ENCODE data around the gene PDZD2.

PDZD2 gene

GRCh38 chr5:31894141-31894540 is 255.2 kb downstream of the PDZD2 start:
- H3K27ac ChIP-seq (replicated peaks): no peak overlapping the region
- no peak for DNase-seq (ENCODE audit: low read depth in 1 of 2, low spot score in 1 of 2)
- no peak overlapping the region for H3K4me3 ChIP-seq (replicated peaks; ENCODE audit: insufficient read depth, low read length)
- TF ChIP-seq SPI1 (IDR thresholded peaks at IDR 0.05; ENCODE audit: borderline replicate concordance, low read depth) (no peak), POLR2AphosphoS5 (IDR thresholded peaks at IDR 0.05; ENCODE audit: low read depth) (no peak), CTCF (IDR thresholded peaks at IDR 0.05; ENCODE audit: insufficient read depth, low read length) (no peak), GABPA (IDR thresholded peaks at IDR 0.05; ENCODE audit: low read depth) (no peak), REST (IDR thresholded peaks at IDR 0.05; ENCODE audit: insufficient replicate concordance, low read depth) (no peak)
- H3K27me3 ChIP-seq (ENCODE audit: insufficient read depth, poor library complexity, severe bottlenecking): no peaks in the 10 kb centered on the region

GRCh38 chr5:31895199-31895820 is 256.4 kb downstream of the PDZD2 start:
- Histone ChIP-seq H3K27me3 (ENCODE audit: insufficient read depth, poor library complexity, severe bottlenecking) (no peaks in the 10 kb centered on the region), H3K4me3 (replicated peaks; ENCODE audit: insufficient read depth, low read length) (no peak overlapping the region), H3K27ac (replicated peaks) (no peak overlapping the region)
- DNase-seq (ENCODE audit: low read depth in 1 of 2, low spot score in 1 of 2): no peak
- TF ChIP-seq REST (IDR thresholded peaks at IDR 0.05; ENCODE audit: insufficient replicate concordance, low read depth): no peak
- no peak for TF ChIP-seq SPI1 (IDR thresholded peaks at IDR 0.05; ENCODE audit: borderline replicate concordance, low read depth)
- no peak for TF ChIP-seq CTCF (IDR thresholded peaks at IDR 0.05; ENCODE audit: insufficient read depth, low read length)
- TF ChIP-seq GABPA (IDR thresholded peaks at IDR 0.05; ENCODE audit: low read depth): no peak
- no peak for TF ChIP-seq POLR2AphosphoS5 (IDR thresholded peaks at IDR 0.05; ENCODE audit: low read depth)

DNA sequence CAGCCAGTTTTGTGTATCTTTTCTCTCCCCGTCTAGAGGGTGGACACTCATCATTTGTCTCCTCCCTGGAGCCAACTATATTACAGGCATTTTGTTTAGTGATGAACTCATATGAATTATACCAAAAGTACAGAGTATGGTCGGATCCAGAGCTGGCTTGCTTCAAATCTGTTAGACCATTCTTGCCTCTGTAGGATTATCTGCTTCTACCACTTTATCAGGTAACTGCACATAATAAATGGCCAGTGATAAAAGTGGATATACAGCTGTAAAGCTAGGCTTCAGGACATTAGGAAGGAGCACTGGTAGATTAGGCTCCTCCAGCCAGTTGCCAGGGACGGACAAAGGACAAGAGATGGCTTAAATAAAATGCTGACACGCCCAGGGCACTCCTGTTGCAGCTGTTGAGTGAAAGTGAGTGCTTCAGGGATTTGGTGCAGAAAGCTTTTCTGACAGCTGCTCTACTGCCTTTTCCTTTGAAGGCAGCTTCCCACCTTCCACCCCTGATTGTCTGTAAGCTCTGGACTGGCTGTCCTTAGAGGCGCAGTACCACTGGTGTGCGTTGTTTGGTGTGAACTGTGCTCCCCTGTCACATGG is 259.2 kb downstream of the PDZD2 start:
- no peak for DNase-seq (ENCODE audit: low read depth in 1 of 2, low spot score in 1 of 2)
- Histone ChIP-seq H3K27ac (replicated peaks) (no peak overlapping the region), H3K27me3 (ENCODE audit: insufficient read depth, poor library complexity, severe bottlenecking) (no peaks in the 10 kb centered on the region), H3K4me3 (replicated peaks; ENCODE audit: insufficient read depth, low read length) (no peak overlapping the region)
- TF ChIP-seq REST (IDR thresholded peaks at IDR 0.05; ENCODE audit: insufficient replicate concordance, low read depth): no peak
- TF ChIP-seq SPI1 (IDR thresholded peaks at IDR 0.05; ENCODE audit: borderline replicate concordance, low read depth): no peak
- TF ChIP-seq GABPA (IDR thresholded peaks at IDR 0.05; ENCODE audit: low read depth): no peak
- no peak for TF ChIP-seq CTCF (IDR thresholded peaks at IDR 0.05; ENCODE audit: insufficient read depth, low read length)
- no peak for TF ChIP-seq POLR2AphosphoS5 (IDR thresholded peaks at IDR 0.05; ENCODE audit: low read depth)

Measured in HL-60 (cell line).